HG03571 (cell line): Measurements from ENCODE around the gene CDCA7.
"Not testable (repeated sequence)": the region's sequence is repeated elsewhere in the genome, so short reads cannot be mapped to it uniquely, and the experiment has no call there.

Experiments used
- ATAC-seq: cut with Tn5 transposase; IDR thresholded peaks from one replicate; pipeline ENCODE4 v1.9.1; 2021; ENCODE audit not compliant: unreplicated experiment

CDCA7 gene

GRCh38 chr2:173401716-173402326, 47.1 kb downstream of the CDCA7 start:
- no peak for ATAC-seq

GRCh38 chr2:173402405-173402974, 47.8 kb downstream of the CDCA7 start:
- peak; percentile 64 for ATAC-seq

GRCh38 chr2:173404841-173405750, 50.4 kb downstream of the CDCA7 start:
- ATAC-seq, result no peak

GRCh38 chr2:173407176-173407575, 52.5 kb downstream of the CDCA7 start:
- no peak for ATAC-seq

GRCh38 chr2:173407646-173408045, 53.0 kb downstream of the CDCA7 start:
- ATAC-seq, result no peak

- no peak for ATAC-seq
These were observed 55.9 kb downstream of the CDCA7 start for GRCh38 chr2:173410579-173410978.

- ATAC-seq, result no peak
These were observed 58.0 kb downstream of the CDCA7 start for GRCh38 chr2:173412628-173413027.

- no peak for ATAC-seq
These were observed 60.2 kb downstream of the CDCA7 start for GRCh38 chr2:173414823-173415322.

GRCh38 chr2:173415431-173416381, 61.0 kb downstream of the CDCA7 start:
- no peak for ATAC-seq

- ATAC-seq, result not testable (repeated sequence)
These were observed 61.9 kb downstream of the CDCA7 start for GRCh38 chr2:173416415-173417152.

GRCh38 chr2:173417341-173417740, 62.7 kb downstream of the CDCA7 start:
- ATAC-seq, result no peak

GRCh38 chr2:173417802-173418201, 63.1 kb downstream of the CDCA7 start:
- no peak for ATAC-seq
